Right atrium auricular region (tissue), 2 donors: ENCODE data around the gene KCNE3. TPM values are rescaled to one million over a fixed set of nuclear protein-coding genes. Genes with fewer than 3 reads are reported as not detected.

ENCODE experiments used
- DNase-seq: peaks from one replicate; pipeline ENCODE4 v3.0.0-alpha.2; 2019; ENCODE audit warnings: low spot score
- H3K27ac ChIP-seq, 2 donors: fragments of 200-600 bp; sonication (generic); 1 replicate in 1 of 2; 2 replicates in 1 of 2; pipeline ENCODE4 v1.5.1; 2016 to 2019
- H3K27me3 ChIP-seq, 2 donors: fragments of 200-600 bp; sonication (generic); one replicate each; pipeline versions ENCODE4 v1.5.1 to v1.6.0; 2017 to 2019
- H3K36me3 ChIP-seq: fragments of 200-600 bp; sonication (generic); one replicate; pipeline ENCODE4 v1.5.1; 2016
- H3K4me1 ChIP-seq, 2 donors: fragments of 200-600 bp; sonication (generic); one replicate each; pipeline versions ENCODE4 v1.5.1 to v1.6.0; 2017 to 2019
- H3K4me3 ChIP-seq, 2 donors: fragments of 200-600 bp; sonication (generic); 1 replicate in 1 of 2; 2 replicates in 1 of 2; pipeline ENCODE4 v1.5.1; 2017 to 2019; ENCODE audit warnings: mild to moderate bottlenecking in 1 of 2, moderate library complexity in 1 of 2
- H3K9me3 ChIP-seq, 2 donors: fragments of 200-600 bp; sonication (generic); one replicate each; pipeline ENCODE4 v1.5.1; 2019
- total RNA-seq, 2 donors: library from RNA; depleted of rRNA; stranded (reverse); fragments of >200 nt; gene quantifications; one replicate each; pipeline ENCODE4 v1.1.0, GENCODE V29; 2016
- TF ChIP-seq, protein P1 (sequence below), 2 donors: fragments of 200-600 bp; sonication (generic); IDR thresholded peaks; one replicate each; pipeline ENCODE4 v1.5.1; 2019; ENCODE audit warnings: antibody characterized with exemption in 2 of 2

KCNE3 gene
- total RNA-seq, 2 donors from 2014 or later = 1.4 to 3.3 TPM

DNA sequence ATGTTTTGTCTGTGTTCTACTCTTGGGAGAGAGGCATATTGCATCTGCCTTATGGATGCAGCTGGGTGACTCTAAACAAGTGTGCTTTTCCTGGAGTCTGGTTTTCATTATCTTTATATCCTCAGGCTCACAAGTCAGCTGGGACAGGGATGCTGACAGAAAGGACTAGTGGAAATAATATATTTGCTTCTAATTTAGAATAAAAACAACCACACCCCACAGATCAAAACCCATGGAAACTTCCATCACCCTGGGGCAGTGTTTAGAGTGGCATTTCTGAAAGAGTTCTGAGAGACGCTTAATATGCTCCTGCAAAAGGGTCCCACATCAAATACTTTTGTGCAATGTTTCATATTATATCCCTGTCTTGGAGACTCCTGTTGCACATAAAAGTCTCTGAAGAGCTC is 20.8 kb downstream of the KCNE3 start:
- Histone ChIP-seq H3K27ac (no peak overlapping the region), H3K36me3 (no peaks in the 10 kb centered on the region), H3K4me1 (peaks cover 0 to 28% of the 10 kb centered on the region in 2 donors), H3K9me3 (no peaks in the 10 kb centered on the region), H3K4me3 (no peak overlapping the region), H3K27me3 (no peaks in the 10 kb centered on the region)
- TF ChIP-seq, protein P1, sequence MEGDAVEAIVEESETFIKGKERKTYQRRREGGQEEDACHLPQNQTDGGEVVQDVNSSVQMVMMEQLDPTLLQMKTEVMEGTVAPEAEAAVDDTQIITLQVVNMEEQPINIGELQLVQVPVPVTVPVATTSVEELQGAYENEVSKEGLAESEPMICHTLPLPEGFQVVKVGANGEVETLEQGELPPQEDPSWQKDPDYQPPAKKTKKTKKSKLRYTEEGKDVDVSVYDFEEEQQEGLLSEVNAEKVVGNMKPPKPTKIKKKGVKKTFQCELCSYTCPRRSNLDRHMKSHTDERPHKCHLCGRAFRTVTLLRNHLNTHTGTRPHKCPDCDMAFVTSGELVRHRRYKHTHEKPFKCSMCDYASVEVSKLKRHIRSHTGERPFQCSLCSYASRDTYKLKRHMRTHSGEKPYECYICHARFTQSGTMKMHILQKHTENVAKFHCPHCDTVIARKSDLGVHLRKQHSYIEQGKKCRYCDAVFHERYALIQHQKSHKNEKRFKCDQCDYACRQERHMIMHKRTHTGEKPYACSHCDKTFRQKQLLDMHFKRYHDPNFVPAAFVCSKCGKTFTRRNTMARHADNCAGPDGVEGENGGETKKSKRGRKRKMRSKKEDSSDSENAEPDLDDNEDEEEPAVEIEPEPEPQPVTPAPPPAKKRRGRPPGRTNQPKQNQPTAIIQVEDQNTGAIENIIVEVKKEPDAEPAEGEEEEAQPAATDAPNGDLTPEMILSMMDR (IDR thresholded peaks at IDR 0.05) = no peak
- no peak for DNase-seq

DNA sequence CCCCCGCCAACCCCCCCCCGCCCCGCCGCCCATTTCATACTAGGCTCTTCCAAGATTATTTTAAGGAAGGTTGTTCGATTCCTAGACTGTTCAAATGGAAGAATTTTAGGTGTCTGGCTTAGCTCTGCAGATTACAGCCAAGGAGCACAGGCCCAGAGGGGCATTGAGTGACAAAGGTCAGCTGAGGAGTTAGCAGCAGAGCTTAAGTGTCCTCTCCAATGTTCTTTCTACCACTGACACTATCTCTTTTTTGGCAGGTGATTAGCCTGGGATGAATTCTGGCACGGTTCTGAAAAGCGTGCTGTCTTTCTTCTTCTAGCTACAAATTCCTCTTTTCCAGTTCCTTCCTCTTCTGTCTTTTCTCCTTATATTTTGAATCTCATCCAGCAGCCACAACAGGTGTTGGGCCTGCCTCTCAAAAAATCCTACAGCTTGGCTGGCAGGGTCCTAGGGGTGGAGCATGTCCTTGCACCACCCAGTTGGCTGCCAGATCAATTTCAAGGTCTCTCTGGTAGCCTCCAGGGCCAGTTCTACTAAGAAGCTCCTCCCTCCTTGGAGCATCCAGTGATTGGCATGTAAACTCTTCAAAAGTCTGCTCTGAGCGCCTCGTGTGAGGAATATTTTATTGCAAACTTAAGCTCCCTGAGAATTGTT is 23.0 kb downstream of the KCNE3 start:
- Histone ChIP-seq H3K36me3 (no peaks in the 10 kb centered on the region), H3K9me3 (no peaks in the 10 kb centered on the region), H3K4me3 (no peak overlapping the region), H3K27me3 (no peaks in the 10 kb centered on the region), H3K27ac (no peak overlapping the region), H3K4me1 (peaks cover 0 to 24% of the 10 kb centered on the region in 2 donors)
- TF ChIP-seq, protein P1 (IDR thresholded peaks at IDR 0.05) = no peak
- DNase-seq = no peak

DNA sequence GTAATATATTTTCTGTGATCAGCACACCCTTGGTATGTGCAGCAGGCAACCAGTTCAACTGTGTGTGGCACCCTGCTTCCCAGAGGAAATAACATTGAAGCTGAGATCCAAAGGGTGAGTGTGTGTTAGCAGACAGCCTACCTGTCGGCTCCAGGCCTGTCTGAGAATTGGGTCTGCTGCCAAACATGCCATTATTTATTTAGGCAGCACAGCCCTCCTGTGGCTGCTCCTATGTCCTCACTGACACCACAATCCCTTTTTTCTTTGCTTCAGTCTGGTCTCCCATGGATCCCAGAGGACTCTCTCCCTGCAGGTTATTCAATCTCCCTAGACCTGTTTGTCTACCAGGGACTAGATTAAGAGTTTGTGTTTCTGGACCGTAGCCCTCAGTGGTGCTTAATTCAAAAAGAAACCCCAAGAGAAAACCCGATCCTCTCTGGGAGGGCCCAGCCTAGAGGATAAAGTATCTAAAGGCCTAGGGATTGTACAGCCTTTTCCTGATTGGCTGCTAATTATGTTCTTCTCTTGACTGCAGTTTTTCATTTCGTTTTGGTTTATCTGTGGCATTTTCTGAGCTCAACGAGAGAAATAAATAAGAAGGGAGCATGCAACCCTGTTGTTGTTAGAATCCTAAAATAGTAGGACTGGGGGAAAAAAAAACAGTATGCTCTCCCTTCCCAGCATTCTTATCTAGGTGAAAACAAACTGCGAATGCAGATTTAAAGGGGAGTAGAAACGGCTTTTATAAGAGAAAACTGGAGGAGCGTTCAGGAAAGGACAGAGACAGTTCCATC is 24.1 kb downstream of the KCNE3 start:
- Histone ChIP-seq H3K27ac (no peak overlapping the region), H3K4me1 (peaks cover 0 to 20% of the 10 kb centered on the region in 2 donors), H3K9me3 (no peaks in the 10 kb centered on the region), H3K4me3 (no peak overlapping the region), H3K27me3 (no peaks in the 10 kb centered on the region), H3K36me3 (no peaks in the 10 kb centered on the region)
- no peak for DNase-seq
- TF ChIP-seq, protein P1 (IDR thresholded peaks at IDR 0.05) = peak in 1 of 2 donors; percentile 15

DNA sequence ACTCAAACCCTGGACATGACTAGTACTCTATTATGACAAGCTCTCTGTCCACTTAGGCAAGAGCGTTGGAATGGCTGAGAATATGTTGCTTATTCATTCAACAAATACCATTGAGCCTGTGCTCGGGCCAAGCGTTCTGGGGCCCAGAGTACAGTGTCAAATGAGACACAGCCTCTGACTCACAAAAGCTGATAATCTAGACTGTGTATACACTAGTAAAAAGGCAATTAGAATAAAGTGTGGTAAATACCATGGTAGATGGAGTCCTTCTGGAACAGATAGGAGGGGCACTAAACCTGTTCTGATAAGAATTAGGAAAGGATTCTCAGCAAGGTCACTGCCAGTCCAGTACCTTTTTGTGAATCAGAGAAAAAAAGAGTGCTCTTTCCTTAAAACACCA is 24.7 kb downstream of the KCNE3 start:
- Histone ChIP-seq H3K36me3 (no peaks in the 10 kb centered on the region), H3K4me1 (peaks cover 0 to 20% of the 10 kb centered on the region in 2 donors), H3K4me3 (no peak overlapping the region), H3K27ac (no peak overlapping the region), H3K27me3 (no peaks in the 10 kb centered on the region), H3K9me3 (no peaks in the 10 kb centered on the region)
- TF ChIP-seq, protein P1 (IDR thresholded peaks at IDR 0.05) = no peak
- no peak for DNase-seq

DNA sequence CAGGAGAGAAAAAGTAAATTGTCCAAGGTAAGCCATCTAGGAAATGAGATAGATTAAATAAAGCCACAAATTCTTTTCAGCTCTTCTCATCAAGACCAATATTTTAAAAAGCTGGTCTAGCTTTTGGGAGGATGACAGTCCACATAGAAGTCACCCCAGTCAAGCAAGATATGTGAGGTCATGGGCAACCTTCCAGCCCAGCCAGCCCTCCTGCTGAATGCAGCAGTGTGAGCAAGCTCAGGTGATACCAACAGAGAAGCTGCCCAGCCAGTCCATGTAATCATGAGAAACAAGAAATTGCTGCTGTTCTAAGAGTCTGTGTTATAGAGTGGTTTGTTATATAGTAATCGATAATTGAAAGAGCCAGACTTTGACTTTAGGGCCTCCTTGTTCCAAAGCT is 28.7 kb downstream of the KCNE3 start:
- H3K27ac ChIP-seq = no peak overlapping the region
- H3K4me3 ChIP-seq = no peak overlapping the region
- DNase-seq = no peak
- TF ChIP-seq, protein P1 (IDR thresholded peaks at IDR 0.05) = no peak
- peaks cover 0 to 10% of the 10 kb centered on the region in 2 donors for H3K4me1 ChIP-seq
- no peaks in the 10 kb centered on the region for H3K27me3 ChIP-seq
- H3K9me3 ChIP-seq = no peaks in the 10 kb centered on the region
- no peaks in the 10 kb centered on the region for H3K36me3 ChIP-seq
